GM11168 (cell line): ENCODE results near the gene ITGAV.

ENCODE experiments used
- in situ Hi-C: fragments of 300-500 bp; cut with MboI; formaldehyde crosslinking; loops from one replicate; pipeline ENCODE4 v1.12.0; 2022; ENCODE audit warnings: low sequenced_read_pairs; ENCODE audit not compliant: unreplicated experiment

The ITGAV gene

DNA sequence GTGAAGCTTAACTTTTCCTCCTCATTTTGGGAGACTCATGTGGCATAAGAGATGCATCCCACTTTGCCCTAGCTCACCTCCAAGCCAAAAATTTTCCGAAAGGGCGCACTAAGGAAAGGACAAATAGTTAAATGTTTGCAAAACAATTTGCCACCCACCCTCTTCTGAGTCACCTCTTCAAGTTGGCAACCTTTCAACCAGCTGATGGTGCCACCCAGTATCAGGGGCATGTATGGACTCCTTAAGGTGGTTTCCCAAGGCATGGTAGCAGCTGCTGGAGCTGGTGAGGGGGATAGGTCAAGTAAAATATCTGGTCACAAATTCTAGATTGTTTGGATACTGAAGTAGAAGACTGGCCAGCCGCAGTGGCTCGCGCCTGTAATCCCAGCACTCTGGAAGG lies 17.2 kb upstream of the ITGAV start:
- in situ Hi-C loops, result no loop called here

DNA sequence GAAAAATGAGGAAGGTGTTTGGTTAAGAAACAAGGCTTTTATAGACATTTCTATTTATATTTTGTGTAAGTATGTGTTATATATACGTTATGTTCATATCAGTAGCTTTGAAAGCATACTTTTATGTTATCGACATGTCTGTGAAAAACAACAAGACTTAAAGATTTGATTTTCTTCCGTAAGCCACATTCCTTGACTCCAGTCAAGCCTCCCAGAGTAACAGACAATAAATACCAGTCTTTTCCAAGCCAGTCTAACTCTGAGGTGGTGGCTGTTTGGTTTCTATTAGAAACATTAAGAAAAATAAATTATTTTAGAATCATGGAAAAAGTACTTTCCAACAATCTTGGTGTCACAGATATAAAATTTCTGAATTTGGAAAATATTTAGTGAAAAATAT lies 16.3 kb upstream of the ITGAV start:
- in situ Hi-C loops, result no loop called here

DNA sequence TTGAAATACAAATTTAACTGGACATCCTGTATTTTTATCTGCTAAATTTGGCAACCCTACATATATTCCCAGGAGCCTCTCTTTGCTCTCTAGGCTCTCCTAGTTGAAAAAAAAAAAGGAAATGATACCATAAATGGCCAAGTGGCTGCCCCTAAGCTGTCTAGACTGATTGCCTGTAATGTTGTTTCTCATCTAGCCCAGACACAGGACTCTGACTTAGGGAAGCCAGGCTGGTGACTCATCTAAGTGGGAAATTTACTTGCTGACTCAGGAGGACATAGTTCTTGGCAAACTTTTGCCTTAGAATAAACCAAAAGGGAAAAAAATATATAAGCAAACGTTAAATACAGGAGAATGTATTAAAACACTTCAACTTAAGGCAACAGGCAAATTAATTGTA lies 14.6 kb upstream of the ITGAV start:
- in situ Hi-C loops, result no loop called here

DNA sequence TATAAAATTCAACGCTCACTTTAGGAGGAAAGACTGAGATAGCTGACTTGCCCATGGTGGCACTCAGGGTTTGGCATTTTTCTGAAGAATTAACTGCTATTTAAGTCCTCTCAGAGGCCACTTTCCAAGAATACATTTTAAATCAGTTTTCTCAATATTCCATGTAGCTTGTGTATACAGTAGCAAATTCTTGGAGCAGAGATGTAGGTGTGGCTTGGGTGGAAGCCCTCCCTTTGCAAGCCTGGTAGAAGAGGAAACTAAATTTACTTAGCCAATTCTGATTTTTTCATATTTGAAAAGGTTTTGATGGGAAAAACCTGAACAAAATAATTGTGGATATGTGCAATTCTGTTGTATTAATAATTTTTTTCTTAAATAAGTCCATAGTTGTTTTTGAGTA lies 14.0 kb upstream of the ITGAV start:
- in situ Hi-C loops, result no loop called here

DNA sequence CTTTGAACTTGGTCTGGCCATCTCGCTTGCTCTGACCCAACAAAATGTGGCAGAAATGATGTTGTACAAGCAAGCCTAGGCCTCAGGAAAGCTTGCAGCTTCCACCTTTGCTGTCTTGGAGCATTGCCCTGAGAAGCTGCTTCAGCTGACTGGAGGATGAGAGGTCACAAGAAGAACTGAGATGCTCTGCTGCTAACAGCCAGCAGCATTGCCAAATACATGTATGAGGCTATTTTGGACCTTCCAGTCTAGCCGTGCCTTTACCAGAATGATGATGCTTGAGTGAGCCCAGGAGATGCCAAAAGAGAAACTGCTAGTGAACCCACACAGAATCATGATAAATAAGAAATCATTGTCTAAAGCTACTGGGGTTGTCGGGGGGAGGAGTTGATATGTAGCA lies 13.2 kb upstream of the ITGAV start:
- in situ Hi-C loops, result no loop called here

DNA sequence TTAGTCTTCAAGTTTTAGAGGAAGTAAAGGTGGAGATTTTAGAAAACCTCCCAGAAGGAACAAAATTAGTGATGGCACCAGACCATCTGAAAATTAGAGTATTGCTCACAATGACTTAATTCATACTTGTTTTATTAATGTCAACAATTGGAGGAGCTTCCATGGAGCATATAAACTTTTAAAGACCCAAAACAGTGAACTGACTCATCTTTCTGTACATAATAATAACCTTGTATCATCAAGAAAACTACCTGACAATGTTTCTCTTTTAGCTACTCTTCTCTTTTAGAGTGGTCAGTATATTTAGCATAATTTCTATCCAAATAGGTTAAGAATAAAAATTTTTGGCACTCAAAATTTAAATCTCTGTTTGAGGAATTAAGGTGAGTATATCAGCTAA lies 7.2 kb upstream of the ITGAV start:
- in situ Hi-C loops, result no loop called here

DNA sequence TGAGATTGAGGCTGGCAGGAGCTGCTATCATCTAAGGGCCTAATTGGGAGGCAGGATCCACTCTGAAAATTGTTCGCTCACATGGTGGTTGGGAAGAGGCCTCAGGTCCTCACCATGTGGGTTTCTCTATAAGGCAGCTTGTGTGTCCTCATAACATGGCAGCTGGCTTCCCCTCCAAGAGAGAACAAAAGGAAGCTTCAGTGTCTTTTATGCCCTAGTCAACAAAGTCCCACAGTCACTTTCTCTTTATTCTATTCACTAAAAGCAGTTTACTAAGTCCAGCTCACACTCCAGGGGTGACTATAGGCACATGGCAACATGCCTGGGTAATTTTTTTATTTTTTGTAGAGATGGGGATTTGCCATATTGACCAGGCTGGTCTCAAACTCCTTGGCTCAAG lies 5.8 kb upstream of the ITGAV start:
- in situ Hi-C loops, result no loop called here

DNA sequence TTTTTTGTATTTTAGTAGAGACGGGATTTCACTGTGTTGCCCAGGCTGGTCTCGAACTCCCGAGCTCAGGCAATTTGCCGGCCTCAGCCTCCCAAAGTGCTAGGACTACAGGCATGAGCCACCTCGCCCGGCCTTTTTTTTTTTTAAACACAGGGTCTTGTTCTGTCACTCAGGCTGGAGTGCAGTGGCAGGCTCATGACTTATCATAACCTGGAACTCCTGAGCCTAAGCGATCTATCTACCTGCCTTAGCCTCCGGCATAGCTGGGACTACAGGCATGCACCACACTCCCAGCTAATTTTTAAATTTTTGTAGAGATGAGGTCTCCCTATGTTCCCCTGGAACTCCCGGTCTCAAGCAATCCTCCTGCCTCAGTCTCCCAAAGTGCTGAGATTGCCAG lies 1.4 kb upstream of the ITGAV start:
- in situ Hi-C loops, result no loop called here

DNA sequence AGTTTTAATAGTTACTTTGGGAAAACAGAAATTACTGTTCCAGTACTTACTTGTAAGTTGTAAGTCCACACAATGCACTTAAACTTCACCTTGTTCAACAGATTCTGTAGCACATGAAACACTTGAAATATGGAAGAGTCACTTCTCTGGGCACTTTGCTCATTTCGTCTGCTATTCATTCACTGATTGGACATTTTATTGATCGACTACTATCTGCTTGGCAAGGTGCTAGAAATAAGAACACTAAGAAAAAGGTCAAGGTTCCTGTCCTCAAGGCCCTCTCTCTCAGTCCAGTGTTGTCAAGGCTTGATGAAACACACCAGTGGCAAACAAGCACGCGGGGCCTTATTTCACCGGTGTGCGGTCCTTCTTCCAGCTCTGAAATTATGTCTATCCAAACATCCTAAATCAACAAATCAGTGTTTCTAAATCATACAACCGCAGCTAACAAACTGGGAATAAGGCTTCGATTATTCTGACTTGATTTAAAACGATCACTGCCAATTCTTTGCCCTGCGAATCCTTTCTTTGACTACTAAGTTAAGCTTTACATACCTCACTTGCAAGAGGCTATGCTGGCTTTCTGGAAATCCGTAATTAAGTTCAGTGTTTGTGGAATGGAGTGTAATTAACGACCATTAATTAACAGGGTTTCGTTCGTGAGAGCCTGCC lies 780 bp upstream of the ITGAV start:
- in situ Hi-C loops, result no loop called here

DNA sequence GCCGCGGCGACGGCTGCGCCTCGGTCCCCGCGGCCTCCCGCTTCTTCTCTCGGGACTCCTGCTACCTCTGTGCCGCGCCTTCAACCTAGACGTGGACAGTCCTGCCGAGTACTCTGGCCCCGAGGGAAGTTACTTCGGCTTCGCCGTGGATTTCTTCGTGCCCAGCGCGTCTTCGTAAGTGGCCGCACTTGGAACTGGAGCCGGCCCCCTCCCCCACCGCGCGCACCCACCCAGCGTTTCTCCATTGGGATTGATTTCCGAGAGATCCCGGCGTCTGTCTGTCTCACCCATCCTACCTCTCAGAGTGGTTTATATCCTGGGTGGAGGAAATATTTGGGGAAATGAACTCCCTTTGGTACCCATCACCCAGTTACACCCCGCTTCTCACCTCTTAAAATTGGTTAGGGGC lies 498 bp downstream of the ITGAV start:
- in situ Hi-C loops, result no loop called here

DNA sequence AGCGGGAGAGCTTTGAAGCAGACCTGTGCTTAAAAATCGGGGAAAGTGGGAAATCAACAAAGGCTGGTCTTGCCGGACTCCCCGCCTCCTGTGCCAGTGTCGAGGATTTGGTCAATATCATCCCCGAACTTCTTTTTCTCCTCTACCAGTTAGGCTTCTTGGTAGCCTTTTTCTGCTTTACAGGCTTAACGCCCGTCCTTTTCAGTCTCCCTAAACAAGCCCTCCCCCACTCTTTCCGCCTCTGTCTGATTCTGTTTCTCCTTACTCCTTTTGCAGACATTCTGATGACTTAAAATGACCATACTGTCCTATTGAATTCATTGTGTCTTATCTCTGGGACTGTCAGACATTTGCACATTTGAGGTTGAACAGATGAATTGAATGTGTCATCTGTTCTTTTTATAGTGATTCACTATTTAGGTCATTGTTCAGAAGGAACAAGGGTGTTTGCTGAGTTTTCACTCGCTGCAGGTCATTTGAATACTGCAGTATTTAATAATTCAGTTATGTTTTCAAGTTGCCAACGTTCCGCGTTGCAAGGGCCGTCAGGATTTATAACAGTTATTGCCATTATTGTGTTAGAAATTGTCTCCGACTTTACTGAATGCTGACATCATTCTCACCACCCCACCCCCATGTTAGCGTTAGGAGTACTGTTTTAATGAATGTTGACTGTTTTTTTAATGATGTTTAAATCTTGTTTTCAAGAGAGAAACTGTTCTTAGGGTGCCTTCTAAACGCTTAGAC lies 1.1 kb downstream of the ITGAV start:
- in situ Hi-C loops, result no loop called here

DNA sequence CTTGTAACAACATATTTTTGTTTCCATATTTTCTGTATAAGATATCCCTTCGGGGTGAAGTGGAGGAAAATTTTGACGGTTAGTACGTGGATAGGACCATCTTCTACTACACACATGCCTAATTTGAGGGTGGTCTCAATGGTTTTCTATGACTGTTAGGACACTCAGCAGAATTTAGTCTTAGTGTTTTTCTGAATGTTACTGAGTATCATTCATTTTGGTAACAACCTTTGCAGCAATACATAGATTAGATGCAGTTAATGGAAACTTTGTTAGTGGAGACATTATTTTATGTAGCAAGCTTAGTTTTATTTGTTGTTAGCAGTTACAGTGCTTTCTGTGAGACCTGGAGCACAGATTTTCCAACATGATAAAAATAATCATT lies 1.6 kb downstream of the ITGAV start:
- in situ Hi-C loops, result no loop called here

DNA sequence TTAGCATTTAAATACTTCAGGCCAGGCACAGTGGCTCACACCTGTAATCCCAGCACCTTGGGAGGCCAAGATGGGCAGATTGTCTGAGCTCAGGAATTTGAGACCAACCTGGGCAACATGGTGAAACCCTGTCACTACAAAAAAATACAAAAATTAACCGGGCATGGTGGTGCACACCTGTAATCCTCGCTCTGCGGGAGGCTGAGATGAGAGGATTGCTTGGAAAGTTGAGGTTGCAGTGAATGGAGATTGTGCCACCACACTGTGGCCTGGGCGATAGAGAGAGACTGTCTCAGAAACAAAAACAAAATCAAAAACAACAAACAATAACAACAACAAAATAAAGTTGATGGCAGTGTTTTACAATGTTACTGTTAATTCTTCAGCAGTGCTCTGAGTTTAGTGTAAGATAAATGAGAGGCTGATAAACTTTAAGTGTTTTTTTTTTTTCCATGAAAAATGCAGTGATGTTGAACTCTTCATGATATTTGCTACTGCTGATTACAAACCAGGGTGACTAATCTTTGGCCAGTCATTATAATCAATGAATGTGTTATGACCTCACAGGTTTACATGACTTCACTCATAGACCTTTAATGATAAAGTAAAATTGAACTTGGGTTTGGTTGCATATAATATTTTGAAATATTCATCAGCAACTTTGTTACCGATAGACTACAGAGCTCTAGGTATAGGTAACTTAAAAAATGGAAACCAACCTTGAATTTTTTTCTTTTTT lies 2.5 kb downstream of the ITGAV start:
- in situ Hi-C loops, result no loop called here

DNA sequence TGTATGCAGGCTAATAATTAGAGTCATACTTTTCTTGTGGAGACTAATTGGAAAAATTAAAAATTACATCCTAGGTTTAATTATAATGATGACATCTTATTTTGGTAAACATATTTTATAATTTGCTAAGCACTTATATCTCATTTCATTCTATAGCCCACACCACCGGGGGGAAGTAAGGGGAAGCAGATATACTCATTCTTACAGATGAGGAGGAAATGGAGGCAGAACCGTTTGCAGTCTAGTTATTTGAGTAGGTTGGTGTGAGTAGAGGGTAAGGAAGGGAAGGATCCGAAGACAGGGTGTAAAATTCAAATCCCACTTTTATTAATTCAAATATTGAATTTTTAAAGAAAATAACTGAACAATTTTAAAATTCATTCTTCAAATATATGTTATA lies 3.7 kb downstream of the ITGAV start:
- in situ Hi-C loops, result no loop called here

DNA sequence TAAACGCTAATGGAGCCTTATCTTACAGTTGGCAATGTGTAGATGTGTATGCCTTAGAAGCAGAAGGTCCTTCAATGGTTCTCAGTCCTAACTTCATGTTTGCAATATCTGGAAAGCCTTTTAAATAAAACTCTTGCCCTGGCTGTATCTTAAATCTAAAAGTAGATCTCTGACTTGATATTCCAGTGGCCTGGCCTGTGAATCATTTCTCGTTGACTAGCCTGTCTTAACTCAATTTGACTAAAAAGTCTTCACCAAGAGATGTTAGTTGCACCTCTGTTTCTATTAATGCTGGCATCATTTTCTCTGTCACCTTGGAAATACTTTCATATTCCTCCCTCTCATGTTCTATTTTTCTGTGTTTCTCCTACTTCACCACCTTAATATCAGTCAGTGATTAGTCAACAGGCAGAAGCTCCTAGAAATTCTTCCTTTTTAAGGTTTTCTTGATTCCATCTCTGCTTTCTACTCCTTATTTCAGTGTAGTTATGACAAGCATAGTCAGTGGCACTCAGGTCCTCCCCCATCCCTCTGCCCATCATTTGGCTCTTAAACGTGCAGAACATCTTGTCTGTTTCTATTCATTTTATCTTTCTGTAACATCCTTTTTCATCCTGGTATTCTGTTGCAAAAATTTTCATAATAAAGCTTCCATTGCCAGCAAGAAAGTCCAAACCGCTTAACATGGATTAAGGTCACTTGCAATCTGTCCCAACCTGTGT lies 4.3 kb downstream of the ITGAV start:
- in situ Hi-C loops, result no loop called here

DNA sequence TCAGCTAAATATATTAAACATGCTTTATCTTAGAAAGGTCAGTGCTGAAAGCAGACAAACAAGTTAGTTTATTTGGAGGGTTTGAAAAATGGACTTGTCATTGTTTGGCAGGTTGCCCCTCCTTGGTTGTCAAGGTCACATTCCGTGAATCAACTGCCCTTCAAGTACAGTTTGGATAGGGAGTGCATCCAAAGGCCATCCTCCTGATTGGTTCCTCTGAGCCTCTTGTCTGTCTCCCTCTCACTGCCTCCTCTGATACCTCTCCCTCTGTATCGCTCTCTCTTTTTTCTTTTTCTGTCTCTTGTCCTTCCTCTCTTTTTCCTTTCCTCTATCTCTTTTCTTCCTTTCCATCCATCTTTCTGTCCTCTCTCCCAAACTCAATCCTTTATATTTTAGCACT lies 5.4 kb downstream of the ITGAV start:
- in situ Hi-C loops, result no loop called here

DNA sequence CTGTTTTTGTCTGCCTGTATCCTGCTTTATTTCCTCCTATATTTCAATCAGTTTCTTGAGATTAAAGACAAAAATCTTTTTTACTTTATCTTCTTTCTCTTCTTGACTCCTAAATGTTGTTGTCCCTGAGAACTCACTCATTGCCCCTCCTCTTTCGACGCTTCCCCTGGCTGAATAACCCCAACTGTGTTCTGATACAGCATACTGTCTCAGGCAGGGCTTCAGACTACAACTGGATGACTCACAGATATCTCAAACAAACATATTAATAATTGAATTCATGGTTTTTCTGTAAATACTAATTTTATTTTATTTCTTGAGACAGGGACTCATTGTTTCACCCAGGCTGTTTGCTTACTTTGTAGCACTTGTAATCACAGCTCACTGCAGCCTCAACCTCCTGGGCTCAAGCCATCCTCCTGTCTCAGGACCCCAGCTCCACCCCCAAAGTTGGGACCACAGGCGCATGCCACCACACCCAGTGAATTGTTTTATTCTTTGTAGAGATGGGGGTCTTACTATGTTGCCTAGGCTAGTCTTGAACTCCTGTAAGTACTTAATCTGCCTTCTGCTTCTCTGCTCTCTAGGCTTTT lies 9.4 kb downstream of the ITGAV start:
- in situ Hi-C loops, result no loop called here

DNA sequence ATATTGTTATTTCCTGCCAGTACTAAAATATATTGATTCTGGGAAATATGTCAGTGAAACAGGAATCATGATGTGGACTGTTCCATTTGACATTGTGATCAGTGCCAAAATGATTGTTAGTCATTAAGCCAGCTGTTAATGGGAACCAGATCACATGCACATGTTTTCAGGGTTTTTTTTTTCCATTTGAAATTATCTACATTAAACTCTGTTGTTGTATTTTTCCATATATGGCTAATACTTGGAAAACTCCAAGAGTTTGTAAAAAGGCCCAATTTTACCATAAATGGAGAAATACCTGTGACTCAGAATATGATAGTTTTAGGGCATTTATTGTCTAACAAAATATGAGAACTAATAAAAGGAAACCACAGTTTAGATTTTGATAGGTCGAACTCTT lies 13.4 kb downstream of the ITGAV start:
- in situ Hi-C loops, result no loop called here

DNA sequence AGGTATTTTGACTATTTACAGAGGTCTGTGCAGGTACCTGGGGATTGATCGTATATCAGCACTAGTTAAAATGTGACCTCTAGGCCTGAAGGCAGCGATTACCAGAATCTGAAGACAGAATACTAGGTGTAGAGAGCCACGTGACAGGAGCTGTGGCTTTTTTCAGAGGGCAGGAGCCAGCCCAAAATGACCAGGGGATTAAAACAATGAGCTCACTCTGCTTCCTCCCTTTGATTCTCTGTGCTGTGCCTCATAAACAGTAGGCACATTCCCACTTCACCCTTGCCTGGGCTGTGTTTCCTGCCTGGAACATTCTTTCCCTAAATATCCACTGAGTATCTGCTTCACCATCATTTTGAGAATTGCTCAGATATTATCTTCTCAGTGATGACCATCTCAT lies 15.2 kb downstream of the ITGAV start:
- in situ Hi-C loops, result no loop called here

DNA sequence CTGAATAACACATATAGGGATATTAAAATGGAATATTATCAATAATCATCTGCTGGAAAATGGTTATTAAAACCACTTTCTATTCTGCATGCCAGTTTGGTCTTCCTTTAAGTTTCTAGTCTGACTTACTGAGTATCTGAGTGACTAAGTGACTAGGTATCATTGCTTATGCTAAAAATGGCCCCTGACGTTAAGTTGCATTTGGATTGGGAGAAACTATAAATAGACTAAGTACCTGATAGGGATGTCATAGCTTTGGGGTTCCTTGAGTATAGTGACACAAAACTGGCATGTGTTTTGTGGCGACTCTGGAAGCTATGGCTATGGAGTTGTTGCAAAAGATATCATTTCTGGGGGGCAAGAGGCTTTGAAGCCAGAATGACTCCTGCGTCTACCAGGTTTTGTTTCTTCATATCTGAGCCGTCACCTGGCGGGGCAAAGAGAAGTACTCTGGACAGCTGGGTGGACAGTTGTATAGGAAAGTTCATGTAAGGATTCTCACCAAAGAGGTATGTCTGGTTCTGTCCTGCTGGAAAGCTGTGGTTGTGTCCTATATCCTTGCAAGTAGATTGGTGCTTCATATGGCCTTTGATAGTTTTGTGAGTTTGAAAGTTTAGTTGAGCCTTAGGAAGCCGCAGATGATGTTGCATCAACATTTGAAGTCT lies 17.9 kb downstream of the ITGAV start:
- in situ Hi-C loops, result no loop called here
